HCT116 (cell line): ENCODE data around the gene NXPH2. TPM values are rescaled to one million over a fixed set of nuclear protein-coding genes. Genes with fewer than 3 reads are reported as not detected.

Experiments used
- ATAC-seq: fragments of 200-7000 bp; cut with Tn5 transposase; 2 replicates; pipeline ENCODE4 v1.9.1; 2020; ENCODE audit warnings: mild to moderate bottlenecking, moderate library complexity
- BruUV-seq: library from RNA; stranded (reverse); fragments of 400-500 nt; replicated peaks from 2 replicates; lab custom pipeline; 2021; lab: Mats Ljungman, UMichigan
- CTCF ChIA-PET: fragments of 300-600 bp; sonication (Branson Sonifier 250); formaldehyde crosslinking; loops from one replicate; lab custom pipeline; 2021; ENCODE audit warnings: antibody characterized with exemption; lab: Charles Lee
- POLR2A ChIA-PET: fragments of 300-600, 350-600 bp; sonication (Branson Sonifier 250); formaldehyde crosslinking; loops from one replicate; lab custom pipeline; 2021; ENCODE audit warnings: antibody characterized with exemption; lab: Charles Lee
- RAD21 ChIA-PET, 2 experiments: fragments of 300-600 bp; sonication (Branson Sonifier 250); formaldehyde crosslinking; loops; one replicate each; lab custom pipeline; 2023; ENCODE audit warnings: low total read pairs in 2 of 2; ENCODE audit not compliant: uncharacterized antibody in 2 of 2, unreplicated experiment in 2 of 2, low non-redundant PET in 1 of 2; lab: Charles Lee
- DNase-seq: peaks from one replicate; pipeline ENCODE4 v3.0.0-alpha.2; 2010; ENCODE audit warnings: low read depth, low spot score
- H2AFZ ChIP-seq: fragments of 200-600 bp; shearing (Covaris generic), sonication (generic); 2 replicates; pipeline ENCODE4 v1.6.1; 2017; ENCODE audit warnings: low read depth, mixed run types, mixed read lengths, antibody characterized with exemption, low read length; ENCODE audit not compliant: poor library complexity, severe bottlenecking
- H3K27ac ChIP-seq: 2 replicates; pipeline ENCODE4 v1.5.1; 2012; ENCODE audit warnings: low read depth, low read length
- H3K27me3 ChIP-seq: fragments of 200-600 bp; sonication (generic); 2 replicates; pipeline ENCODE4 v1.6.1; 2016; ENCODE audit warnings: mixed run types, low read length, mixed read lengths; ENCODE audit not compliant: insufficient read depth
- H3K36me3 ChIP-seq, 2 experiments: fragments of 200-500 bp in 1 of 2; fragments of 200-600 bp in 1 of 2; sonication (Bioruptor generic) in 1 of 2; sonication (generic) in 1 of 2; 2 replicates each; pipeline versions ENCODE4 v1.5.1 to v1.6.1; 2014 to 2016; ENCODE audit warnings: low read length in 2 of 2, inconsistent platforms in 1 of 2, mixed read lengths in 1 of 2, mixed run types in 1 of 2; ENCODE audit not compliant: insufficient read depth in 2 of 2, control insufficient read depth in 1 of 2
- H3K4me1 ChIP-seq, 2 experiments: fragments of 200-600 bp in 1 of 2; sonication (generic) in 1 of 2; 2 replicates each; pipeline versions ENCODE4 v1.5.1 to v1.6.1; 2012 to 2017; ENCODE audit warnings: low read length in 2 of 2, inconsistent platforms in 1 of 2, mild to moderate bottlenecking in 1 of 2, mixed read lengths in 1 of 2, mixed run types in 1 of 2, moderate library complexity in 1 of 2; ENCODE audit not compliant: insufficient read depth in 2 of 2, control insufficient read depth in 1 of 2
- H3K4me2 ChIP-seq: fragments of 200-600 bp; sonication (generic); 2 replicates; pipeline ENCODE4 v1.6.1; 2017; ENCODE audit warnings: mixed run types, low read length, mixed read lengths
- H3K4me3 ChIP-seq, 2 experiments: fragments of 200-600 bp in 1 of 2; sonication (generic) in 1 of 2; replicated peaks in 1 of 2; 2 replicates each; pipeline ENCODE4 v1.5.1; 2011 to 2016; ENCODE audit warnings: low read length in 2 of 2, control low read depth in 1 of 2, low read depth in 1 of 2, mild to moderate bottlenecking in 1 of 2, mixed read lengths in 1 of 2, mixed run types in 1 of 2
- H3K79me2 ChIP-seq: fragments of 200-600 bp; sonication (generic); 2 replicates; pipeline ENCODE4 v1.6.1; 2017; ENCODE audit warnings: mild to moderate bottlenecking, mixed run types, low read length, moderate library complexity, mixed read lengths; ENCODE audit not compliant: insufficient read depth
- H3K9ac ChIP-seq: fragments of 200-600 bp; sonication (generic); 2 replicates; pipeline ENCODE4 v1.6.1; 2016; ENCODE audit warnings: low read length, mixed read lengths
- H3K9me2 ChIP-seq: fragments of 200-600 bp; sonication (generic), shearing (Covaris generic); 2 replicates; pipeline ENCODE4 v1.6.1; 2017; ENCODE audit warnings: mixed run types, mild to moderate bottlenecking, moderate library complexity; ENCODE audit not compliant: insufficient read depth
- H3K9me3 ChIP-seq, 2 experiments: fragments of 200-500 bp in 1 of 2; fragments of 200-600 bp in 1 of 2; sonication (Bioruptor generic) in 1 of 2; sonication (generic) in 1 of 2; 2 replicates each; pipeline ENCODE4 v1.6.1; 2014 to 2017; ENCODE audit warnings: low read length in 2 of 2, mixed read lengths in 2 of 2, inconsistent platforms in 1 of 2, low read depth in 1 of 2, mild to moderate bottlenecking in 1 of 2, mixed run types in 1 of 2, moderate library complexity in 1 of 2; ENCODE audit not compliant: control insufficient read depth in 1 of 2, insufficient read depth in 1 of 2
- H4K20me1 ChIP-seq: fragments of 200-600 bp; sonication (generic), shearing (Covaris generic); 2 replicates; pipeline ENCODE4 v1.6.1; 2017; ENCODE audit warnings: mixed run types, mild to moderate bottlenecking, moderate library complexity; ENCODE audit not compliant: insufficient read depth
- CEBPB ChIP-seq: IDR thresholded peaks from 2 replicates; pipeline ENCODE4 v1.6.1; 2012; ENCODE audit warnings: low read depth
- EGR1 ChIP-seq: IDR thresholded peaks from 2 replicates; pipeline ENCODE4 v1.6.1; 2012; ENCODE audit warnings: low read depth
- ELF1 ChIP-seq: IDR thresholded peaks from 2 replicates; pipeline ENCODE4 v1.6.1; 2012; ENCODE audit warnings: low read depth, borderline replicate concordance
- RAD21 ChIP-seq: IDR thresholded peaks from 2 replicates; pipeline ENCODE4 v1.6.1; 2012; ENCODE audit warnings: low read depth, mild to moderate bottlenecking
- TCF7L2 ChIP-seq: IDR thresholded peaks from 2 replicates; pipeline ENCODE4 v1.7.0; 2011; ENCODE audit warnings: borderline replicate concordance, inconsistent platforms; ENCODE audit not compliant: insufficient read depth, insufficient read length; ENCODE audit errors: extremely low read depth
- ZNF274 ChIP-seq: fragments of 200-500 bp; sonication (Bioruptor generic); IDR thresholded peaks from 2 replicates; pipeline ENCODE4 v1.6.1; 2014; ENCODE audit warnings: mild to moderate bottlenecking, low read depth, low read length, inconsistent platforms
- intact Hi-C: fragments of 100-400 bp; cut with micrococcal nuclease; formaldehyde crosslinking; loops from 2 replicates; pipeline ENCODE4 v1.10.0; 2022
- total RNA-seq: library from RNA; stranded (reverse); gene quantifications from one replicate; pipeline ENCODE4 v1.2.1, GENCODE V29; 2021; ENCODE audit not compliant: unreplicated experiment
- TF ChIP-seq, protein P1 (sequence below), 3 experiments: fragments of 200-600 bp in 1 of 3; sonication (generic) in 1 of 3; IDR thresholded peaks in 2 of 3; conservative IDR thresholded peaks in 1 of 3; 2 replicates each; pipeline ENCODE4 v1.5.1; 2012 to 2017; ENCODE audit warnings: low read depth in 2 of 3, low read length in 2 of 3, antibody characterized with exemption in 1 of 3, borderline replicate concordance in 1 of 3, control low read depth in 1 of 3, mild to moderate bottlenecking in 1 of 3, mixed read lengths in 1 of 3, mixed run types in 1 of 3, moderate library complexity in 1 of 3; ENCODE audit not compliant: insufficient read depth in 1 of 3
- TF ChIP-seq, protein P2 (sequence below): IDR thresholded peaks from 2 replicates; pipeline ENCODE4 v1.6.1; 2012
- TF ChIP-seq, protein P3 (sequence below): IDR thresholded peaks from 2 replicates; pipeline ENCODE4 v1.6.1; 2012; ENCODE audit warnings: low read depth

NXPH2 gene
- total RNA-seq, 1 experiment from 2014 or later = not detected

DNA sequence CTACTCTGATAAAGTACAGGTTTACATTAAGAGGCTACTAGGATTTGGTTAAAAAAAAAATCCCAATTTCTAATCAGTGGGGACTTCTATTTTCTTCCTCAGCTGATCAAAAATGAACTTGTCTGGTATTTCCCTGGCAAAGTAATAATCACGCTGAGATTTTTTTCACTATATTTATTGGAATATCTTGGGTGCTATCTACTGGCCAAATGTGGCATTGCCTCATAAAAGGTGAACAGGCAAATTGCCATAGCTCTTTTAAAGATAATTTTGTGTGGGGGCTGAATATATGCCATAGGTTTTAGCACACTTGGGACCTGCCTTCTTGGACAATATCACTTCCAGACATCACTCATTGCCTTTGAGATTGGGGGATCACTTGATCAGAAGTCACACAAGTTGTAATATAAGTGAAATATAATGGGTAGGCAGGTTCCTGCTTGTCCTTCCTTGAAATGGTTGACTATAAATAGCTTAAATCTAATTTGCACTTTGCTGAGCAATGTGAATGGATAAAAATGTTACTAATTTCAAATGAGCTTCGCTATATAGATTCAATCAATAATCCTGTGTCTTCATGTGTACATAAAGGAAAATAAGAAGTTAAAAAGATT, 7.0 kb upstream of the NXPH2 start:
- intact Hi-C loops = loop anchor here (1.0 to 10.0 kb wide), 4 partner anchors 59 to 876 kb away; no protein-coding TSS in a partner anchor
- no peak overlapping the region for H3K9ac ChIP-seq
- TF ChIP-seq, protein P1, sequence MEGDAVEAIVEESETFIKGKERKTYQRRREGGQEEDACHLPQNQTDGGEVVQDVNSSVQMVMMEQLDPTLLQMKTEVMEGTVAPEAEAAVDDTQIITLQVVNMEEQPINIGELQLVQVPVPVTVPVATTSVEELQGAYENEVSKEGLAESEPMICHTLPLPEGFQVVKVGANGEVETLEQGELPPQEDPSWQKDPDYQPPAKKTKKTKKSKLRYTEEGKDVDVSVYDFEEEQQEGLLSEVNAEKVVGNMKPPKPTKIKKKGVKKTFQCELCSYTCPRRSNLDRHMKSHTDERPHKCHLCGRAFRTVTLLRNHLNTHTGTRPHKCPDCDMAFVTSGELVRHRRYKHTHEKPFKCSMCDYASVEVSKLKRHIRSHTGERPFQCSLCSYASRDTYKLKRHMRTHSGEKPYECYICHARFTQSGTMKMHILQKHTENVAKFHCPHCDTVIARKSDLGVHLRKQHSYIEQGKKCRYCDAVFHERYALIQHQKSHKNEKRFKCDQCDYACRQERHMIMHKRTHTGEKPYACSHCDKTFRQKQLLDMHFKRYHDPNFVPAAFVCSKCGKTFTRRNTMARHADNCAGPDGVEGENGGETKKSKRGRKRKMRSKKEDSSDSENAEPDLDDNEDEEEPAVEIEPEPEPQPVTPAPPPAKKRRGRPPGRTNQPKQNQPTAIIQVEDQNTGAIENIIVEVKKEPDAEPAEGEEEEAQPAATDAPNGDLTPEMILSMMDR (IDR thresholded peaks at IDR 0.05 in 2 of 3, conservative IDR thresholded peaks at IDR 0.05 in 1 of 3; ENCODE audit: borderline replicate concordance in 1 of 3, insufficient read depth in 1 of 3, low read depth in 2 of 3, low read length in 2 of 3) = peak; percentile 68 to 86 (median 72)
- peak; percentile 83 for TF ChIP-seq RAD21
- TF ChIP-seq ELF1 = no peak
- TF ChIP-seq, all 23 proteins: peak for 2
- no peak overlapping the region for H3K4me2 ChIP-seq
- no peaks in the 10 kb centered on the region for H3K27me3 ChIP-seq
- no peaks in the 10 kb centered on the region for H3K9me2 ChIP-seq
- ATAC-seq (peak; percentile 69; the same call in 1 of the 2 replicates), DNase-seq (peak; percentile 31)
- ChIA-PET CTCF (interaction anchor here (0.7 to 2.7 kb wide), 24 partner anchors 9 to 921 kb away, joined by 3 to 23 read pairs (median 4); no protein-coding TSS in a partner anchor), POLR2A (no interaction called here), RAD21 (interaction anchor here (0.6 to 1.3 kb wide), 4 partner anchors 8 to 875 kb away, joined by 3 to 4 read pairs (median 3); no protein-coding TSS in a partner anchor)
- no peak overlapping the region for H3K4me3 ChIP-seq
- H4K20me1 ChIP-seq = no peaks in the 10 kb centered on the region
- no peak overlapping the region for H3K27ac ChIP-seq
- no peaks in the 10 kb centered on the region for H3K36me3 ChIP-seq
- H3K4me1 ChIP-seq = no peaks in the 10 kb centered on the region
- H3K79me2 ChIP-seq = no peaks in the 10 kb centered on the region
- no peaks in the 10 kb centered on the region for H3K9me3 ChIP-seq
- peak overlapping the region; percentile 63 for H2AFZ ChIP-seq
- BruUV-seq = no TSS peak

DNA sequence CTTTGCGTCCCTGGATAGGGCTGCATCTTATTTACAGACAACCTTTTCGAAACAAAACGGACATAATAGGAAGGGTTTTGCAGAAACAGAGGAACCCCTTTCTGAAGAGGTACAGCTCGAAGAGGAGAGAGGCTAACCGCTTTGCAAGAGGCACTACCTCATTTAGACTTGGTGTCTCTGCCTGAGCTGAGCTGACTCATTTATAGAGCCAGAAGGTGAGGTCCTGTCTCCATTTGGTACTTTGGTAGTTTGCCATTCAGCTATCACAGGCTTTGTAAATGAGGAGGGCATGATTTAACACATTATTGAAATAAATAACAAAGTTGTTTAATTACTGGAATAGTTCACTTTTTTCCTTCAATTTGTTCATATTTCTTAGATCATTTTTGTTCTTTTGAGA, 2.2 kb upstream of the NXPH2 start:
- Histone ChIP-seq H3K4me3 (no peak overlapping the region), H3K4me1 (no peaks in the 10 kb centered on the region), H3K79me2 (no peaks in the 10 kb centered on the region), H3K27me3 (no peaks in the 10 kb centered on the region), H3K27ac (no peak overlapping the region), H3K9me2 (no peaks in the 10 kb centered on the region), H3K36me3 (no peaks in the 10 kb centered on the region), H2AFZ (no peak overlapping the region), H3K4me2 (no peak overlapping the region), H3K9ac (no peak overlapping the region), H3K9me3 (no peaks in the 10 kb centered on the region), H4K20me1 (no peaks in the 10 kb centered on the region)
- ChIA-PET RAD21 (no interaction called here), CTCF (no interaction called here), POLR2A (no interaction called here)
- BruUV-seq = no TSS peak
- no peak for ATAC-seq
- intact Hi-C loops = loop anchor here (10.0 kb wide), 1 partner anchor 668 kb away; no protein-coding TSS in a partner anchor
- DNase-seq = no peak
- no peak for TF ChIP-seq TCF7L2
- TF ChIP-seq EGR1 = no peak
- TF ChIP-seq ZNF274 = no peak
- TF ChIP-seq, protein P2, sequence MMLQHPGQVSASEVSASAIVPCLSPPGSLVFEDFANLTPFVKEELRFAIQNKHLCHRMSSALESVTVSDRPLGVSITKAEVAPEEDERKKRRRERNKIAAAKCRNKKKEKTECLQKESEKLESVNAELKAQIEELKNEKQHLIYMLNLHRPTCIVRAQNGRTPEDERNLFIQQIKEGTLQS = no peak
- TF ChIP-seq, protein P1 (IDR thresholded peaks at IDR 0.05 in 2 of 3, conservative IDR thresholded peaks at IDR 0.05 in 1 of 3; ENCODE audit: borderline replicate concordance in 1 of 3, insufficient read depth in 1 of 3, low read depth in 2 of 3, low read length in 2 of 3) = no peak
- no peak for TF ChIP-seq CEBPB
- TF ChIP-seq, protein P3, sequence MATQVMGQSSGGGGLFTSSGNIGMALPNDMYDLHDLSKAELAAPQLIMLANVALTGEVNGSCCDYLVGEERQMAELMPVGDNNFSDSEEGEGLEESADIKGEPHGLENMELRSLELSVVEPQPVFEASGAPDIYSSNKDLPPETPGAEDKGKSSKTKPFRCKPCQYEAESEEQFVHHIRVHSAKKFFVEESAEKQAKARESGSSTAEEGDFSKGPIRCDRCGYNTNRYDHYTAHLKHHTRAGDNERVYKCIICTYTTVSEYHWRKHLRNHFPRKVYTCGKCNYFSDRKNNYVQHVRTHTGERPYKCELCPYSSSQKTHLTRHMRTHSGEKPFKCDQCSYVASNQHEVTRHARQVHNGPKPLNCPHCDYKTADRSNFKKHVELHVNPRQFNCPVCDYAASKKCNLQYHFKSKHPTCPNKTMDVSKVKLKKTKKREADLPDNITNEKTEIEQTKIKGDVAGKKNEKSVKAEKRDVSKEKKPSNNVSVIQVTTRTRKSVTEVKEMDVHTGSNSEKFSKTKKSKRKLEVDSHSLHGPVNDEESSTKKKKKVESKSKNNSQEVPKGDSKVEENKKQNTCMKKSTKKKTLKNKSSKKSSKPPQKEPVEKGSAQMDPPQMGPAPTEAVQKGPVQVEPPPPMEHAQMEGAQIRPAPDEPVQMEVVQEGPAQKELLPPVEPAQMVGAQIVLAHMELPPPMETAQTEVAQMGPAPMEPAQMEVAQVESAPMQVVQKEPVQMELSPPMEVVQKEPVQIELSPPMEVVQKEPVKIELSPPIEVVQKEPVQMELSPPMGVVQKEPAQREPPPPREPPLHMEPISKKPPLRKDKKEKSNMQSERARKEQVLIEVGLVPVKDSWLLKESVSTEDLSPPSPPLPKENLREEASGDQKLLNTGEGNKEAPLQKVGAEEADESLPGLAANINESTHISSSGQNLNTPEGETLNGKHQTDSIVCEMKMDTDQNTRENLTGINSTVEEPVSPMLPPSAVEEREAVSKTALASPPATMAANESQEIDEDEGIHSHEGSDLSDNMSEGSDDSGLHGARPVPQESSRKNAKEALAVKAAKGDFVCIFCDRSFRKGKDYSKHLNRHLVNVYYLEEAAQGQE = no peak
